Adrenal gland (tissue), 5 donors: ENCODE results near the gene ST3GAL3.

Experiments used
- POLR2A ChIP-seq, 2 donors: fragments of 450-650 bp; IDR thresholded peaks; one replicate each; pipeline ENCODE4 v1.6.1; 2017; ENCODE audit warnings: antibody characterized with exemption in 2 of 2, mild to moderate bottlenecking in 2 of 2, moderate library complexity in 1 of 2
- TF ChIP-seq, protein P1 (sequence below), 6 experiments: fragments of 450-650 bp in 4 of 6; fragments of 200-600 bp in 2 of 6; sonication (generic) in 1 of 6; IDR thresholded peaks; 1 replicate in 5 of 6; 2 replicates in 1 of 6; pipeline versions ENCODE4 v1.5.1 to v1.8.0; 2016 to 2021; ENCODE audit warnings: antibody characterized with exemption in 6 of 6, mild to moderate bottlenecking in 2 of 6, moderate library complexity in 1 of 6
- donor health status: DM: no; HTN: no; CAD: no.

DNA sequence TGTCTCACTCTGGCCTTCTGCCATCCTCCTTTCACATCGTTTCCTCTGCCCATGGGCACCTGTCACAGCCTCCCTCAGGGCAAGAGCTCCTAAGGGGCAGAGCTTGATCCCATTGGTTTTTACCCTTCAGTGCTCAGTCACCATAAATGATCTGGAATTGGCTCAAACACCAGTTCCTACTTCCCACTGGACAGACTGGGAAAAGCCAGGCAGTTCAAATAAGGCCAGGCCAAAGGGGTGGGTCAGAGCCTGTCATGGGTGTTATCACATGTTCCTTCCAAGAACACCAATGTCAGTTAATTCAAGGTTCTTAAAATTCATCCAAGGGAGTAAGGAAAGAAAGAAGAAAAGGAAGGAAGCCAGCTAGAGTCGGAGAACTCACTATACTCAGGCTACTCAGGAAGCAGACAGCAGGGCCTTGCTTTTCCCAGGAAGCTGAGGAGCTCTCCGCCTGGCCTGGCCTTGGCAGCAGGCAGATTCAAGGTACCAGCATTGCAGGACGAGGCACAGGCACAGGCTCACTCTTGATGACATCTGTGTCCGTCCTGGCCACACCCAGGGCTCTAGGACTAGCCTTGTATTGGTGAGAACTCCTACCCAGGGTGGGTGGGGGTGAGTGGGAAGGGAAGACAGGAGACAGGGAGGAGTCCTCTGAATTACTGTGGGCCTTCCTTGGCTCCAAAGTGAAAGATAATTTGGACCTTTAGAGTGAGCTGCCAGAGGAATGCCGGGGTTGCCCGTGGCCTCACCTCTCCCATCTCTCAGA, 194.0 kb downstream of the ST3GAL3 start:
- TF ChIP-seq, protein P1, sequence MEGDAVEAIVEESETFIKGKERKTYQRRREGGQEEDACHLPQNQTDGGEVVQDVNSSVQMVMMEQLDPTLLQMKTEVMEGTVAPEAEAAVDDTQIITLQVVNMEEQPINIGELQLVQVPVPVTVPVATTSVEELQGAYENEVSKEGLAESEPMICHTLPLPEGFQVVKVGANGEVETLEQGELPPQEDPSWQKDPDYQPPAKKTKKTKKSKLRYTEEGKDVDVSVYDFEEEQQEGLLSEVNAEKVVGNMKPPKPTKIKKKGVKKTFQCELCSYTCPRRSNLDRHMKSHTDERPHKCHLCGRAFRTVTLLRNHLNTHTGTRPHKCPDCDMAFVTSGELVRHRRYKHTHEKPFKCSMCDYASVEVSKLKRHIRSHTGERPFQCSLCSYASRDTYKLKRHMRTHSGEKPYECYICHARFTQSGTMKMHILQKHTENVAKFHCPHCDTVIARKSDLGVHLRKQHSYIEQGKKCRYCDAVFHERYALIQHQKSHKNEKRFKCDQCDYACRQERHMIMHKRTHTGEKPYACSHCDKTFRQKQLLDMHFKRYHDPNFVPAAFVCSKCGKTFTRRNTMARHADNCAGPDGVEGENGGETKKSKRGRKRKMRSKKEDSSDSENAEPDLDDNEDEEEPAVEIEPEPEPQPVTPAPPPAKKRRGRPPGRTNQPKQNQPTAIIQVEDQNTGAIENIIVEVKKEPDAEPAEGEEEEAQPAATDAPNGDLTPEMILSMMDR (IDR thresholded peaks at IDR 0.05) = no peak
- TF ChIP-seq POLR2A (IDR thresholded peaks at IDR 0.05) = no peak
